K562 (cell line): ENCODE results near the gene AGPAT4. TPM values are rescaled to one million over a fixed set of nuclear protein-coding genes. Genes with fewer than 3 reads are reported as not detected.

Experiments used
- ATF7 ChIP-seq: fragments of 450-650 bp; IDR thresholded peaks from 2 replicates; pipeline ENCODE4 v1.7.1; 2014; ENCODE audit warnings: mild to moderate bottlenecking, moderate library complexity
- CBX2 ChIP-seq: fragments of 200-600 bp; sonication (generic); IDR thresholded peaks from one replicate; pipeline ENCODE4 v1.6.1; 2012; ENCODE audit warnings: mild to moderate bottlenecking, low read length, inconsistent platforms; ENCODE audit not compliant: insufficient read depth, poor library complexity, severe bottlenecking
- E2F1 ChIP-seq: sonication (generic); formaldehyde crosslinking; IDR thresholded peaks from 2 replicates; pipeline ENCODE4 v1.8.1; 2023; ENCODE audit warnings: mild to moderate bottlenecking, missing genetic modification reagents, moderate library complexity
- E2F3 ChIP-seq: fragments of 250-450 bp; sonication (Bioruptor Pico); IDR thresholded peaks from 2 replicates; pipeline ENCODE4 v1.4.0; 2020; ENCODE audit warnings: mild to moderate bottlenecking
- ILK ChIP-seq: fragments of 450-650 bp; IDR thresholded peaks from 2 replicates; pipeline ENCODE4 v1.6.1; 2016; ENCODE audit warnings: missing genetic modification characterization, low read depth, mild to moderate bottlenecking, missing compliant biosample characterization, moderate library complexity, borderline replicate concordance
- KLF16 ChIP-seq: IDR thresholded peaks from 2 replicates; pipeline ENCODE4 v1.6.1; 2016; ENCODE audit warnings: antibody characterized with exemption
- LEF1 ChIP-seq: fragments of 450-650 bp; IDR thresholded peaks from 2 replicates; pipeline ENCODE4 v1.6.1; 2016; ENCODE audit warnings: mild to moderate bottlenecking
- MTA1 ChIP-seq: fragments of 450-650 bp; IDR thresholded peaks from 2 replicates; pipeline ENCODE4 v1.6.1; 2017; ENCODE audit warnings: borderline replicate concordance
- NCOA4 ChIP-seq: fragments of 450-650 bp; IDR thresholded peaks from 2 replicates; pipeline ENCODE4 v1.6.1; 2018; ENCODE audit warnings: mild to moderate bottlenecking; ENCODE audit not compliant: partially characterized antibody
- PURB ChIP-seq: sonication (generic); formaldehyde crosslinking; IDR thresholded peaks from 2 replicates; pipeline ENCODE4 v1.9.0; 2021; ENCODE audit warnings: low read depth, mild to moderate bottlenecking, missing genetic modification reagents
- RERE ChIP-seq: sonication (generic); formaldehyde crosslinking; IDR thresholded peaks from 2 replicates; pipeline ENCODE4 v1.8.0; 2023; ENCODE audit warnings: missing genetic modification reagents, mild to moderate bottlenecking, borderline replicate concordance
- RNF2 ChIP-seq: sonication (generic); IDR thresholded peaks from 2 replicates; pipeline ENCODE4 v1.6.1; 2016
- TAL1 ChIP-seq: fragments of 450-650 bp; IDR thresholded peaks from 2 replicates; pipeline ENCODE4 v1.6.1; 2016; ENCODE audit warnings: mild to moderate bottlenecking
- ZNF41 ChIP-seq: fragments of 250-450 bp; sonication (Bioruptor Pico); conservative IDR thresholded peaks from 2 replicates; pipeline ENCODE4 v1.4.0; 2020; ENCODE audit warnings: mild to moderate bottlenecking
- ZNF589 ChIP-seq: fragments of 200-800 bp; sonication (Bioruptor generic); IDR thresholded peaks from 2 replicates; pipeline ENCODE4 v1.6.1; 2016; ENCODE audit warnings: low read depth, missing genetic modification characterization, missing compliant biosample characterization
- ZNF592 ChIP-seq: fragments of 450-650 bp; IDR thresholded peaks from 2 replicates; pipeline ENCODE4 v1.6.1; 2017; ENCODE audit warnings: antibody characterized with exemption, mild to moderate bottlenecking
- ZNF644 ChIP-seq: fragments of 200-800 bp; sonication (Bioruptor generic); IDR thresholded peaks from 2 replicates; pipeline ENCODE4 v1.6.1; 2016; ENCODE audit warnings: low read depth, missing genetic modification characterization, missing compliant biosample characterization
- ZNF780A ChIP-seq: fragments of 250-450 bp; sonication (Bioruptor Pico); IDR thresholded peaks from 2 replicates; pipeline ENCODE4 v1.5.0; 2021; ENCODE audit warnings: mild to moderate bottlenecking
- polyA plus RNA-seq, 8 experiments: library from polyadenylated mRNA; depleted of rRNA in 4 of 8; stranded (reverse) in 5 of 8; unstranded in 3 of 8; fragments of >200 nt; fragmentation: Nextera tagmentation in 2 of 8; fragmentation: Illumina TruSeq in 1 of 8; extraction: Ambion mirVana in 2 of 8; extraction: Trizol in 1 of 8; gene quantifications; 2 replicates each; pipeline versions ENCODE4 v1.2.1 to v1.2.3, GENCODE V29; 2011 to 2014; ENCODE audit warnings: inconsistent platforms in 1 of 8, missing spikeins in 1 of 8
- total RNA-seq, 7 experiments: library from RNA; depleted of rRNA in 6 of 7; stranded (reverse); fragments of >200 nt in 6 of 7; fragmentation: Illumina TruSeq in 2 of 7; extraction: Trizol in 2 of 7; gene quantifications; 2 replicates each; pipeline versions ENCODE4 v1.2.1 to v1.2.3, GENCODE V29; 2011 to 2021; ENCODE audit warnings: low replicate concordance in 1 of 7

AGPAT4 gene
- total and polyA plus RNA-seq, 9 of the 15 experiments (the other 6 are each of a cell fraction or from before 2014, with no cell fraction given): 2.2 to 15.0 (median 5.7) TPM

DNA sequence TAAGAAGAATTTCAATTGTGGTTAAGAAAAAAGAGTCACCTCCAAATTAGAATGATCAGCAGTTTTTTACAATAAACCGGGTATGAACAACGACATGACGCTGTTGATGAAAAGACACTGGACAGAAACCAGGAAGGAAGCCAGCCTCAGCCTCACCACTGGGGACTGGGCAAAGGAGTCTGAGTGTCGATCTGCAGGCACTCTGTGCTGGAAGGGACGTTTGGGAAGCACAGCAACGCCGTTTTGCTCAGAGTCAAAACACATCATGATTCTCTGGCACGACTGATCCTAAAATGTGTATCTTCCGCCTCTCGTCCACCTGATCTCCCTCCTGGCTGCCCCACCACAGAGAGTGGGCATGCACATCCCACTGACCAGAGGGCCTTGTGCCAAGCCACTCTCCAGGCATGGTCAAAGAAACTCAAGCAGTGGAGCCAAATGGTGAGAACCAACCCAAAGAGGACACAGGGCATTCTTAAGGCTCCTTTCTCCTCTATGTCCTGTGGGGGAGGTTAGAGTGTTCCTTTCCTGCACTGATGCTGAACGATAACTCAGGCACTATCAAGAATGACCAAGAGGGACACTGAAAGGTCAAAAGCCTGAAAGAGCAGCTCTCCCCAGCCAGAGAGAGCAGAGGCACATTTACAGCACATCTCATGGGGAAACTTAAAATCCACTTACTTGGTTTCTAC lies 68.8 kb downstream of the AGPAT4 start (continued):
- TF ChIP-seq ZNF41 (CRISPR knock-in tag) (peak; percentile 5; the same call in 1 of the 2 replicates), RNF2 (peak; percentile 97), KLF16 (peak; percentile 77), ATF7 (peak; percentile 73), ZNF780A (0 out of 2 replicates have a peak, but pooled peaks have one; percentile 23), RERE (CRISPR knock-in tag) (no peak), CBX2 (no peak), ZNF644 (tag) (peak; percentile 74), ZNF592 (peak; percentile 95), ILK (no peak), MTA1 (peak; percentile 74), E2F3 (CRISPR knock-in tag) (peak; percentile 48; the same call in 1 of the 2 replicates), LEF1 (peak; percentile 99), E2F1 (peak; percentile 53), NCOA4 (no peak), PURB (CRISPR knock-in tag) (no peak), ZNF589 (CRISPR knock-in tag) (peak; percentile 68; the same call in 1 of the 2 replicates), TAL1 (peak; percentile 71)
